Muscle layer of colon (tissue), 2 donors: ENCODE data around the gene OVCA2.

Experiments
- H3K27ac ChIP-seq: one replicate; pipeline ENCODE4 v1.7.0; 2013; ENCODE audit warnings: low read depth, mild to moderate bottlenecking, low read length, moderate library complexity
- H3K27me3 ChIP-seq, 2 donors: one replicate each; pipeline ENCODE4 v1.7.0; 2013; ENCODE audit warnings: low read length in 2 of 2, mild to moderate bottlenecking in 2 of 2; ENCODE audit not compliant: insufficient read depth in 2 of 2, control insufficient read depth in 1 of 2
- H3K36me3 ChIP-seq: one replicate; pipeline ENCODE4 v1.7.0; 2013; ENCODE audit warnings: mild to moderate bottlenecking, low read length; ENCODE audit not compliant: insufficient read depth
- H3K4me1 ChIP-seq: one replicate; pipeline ENCODE4 v1.7.0; 2013; ENCODE audit warnings: mild to moderate bottlenecking, low read length; ENCODE audit not compliant: insufficient read depth
- H3K4me3 ChIP-seq, 2 donors: one replicate each; pipeline ENCODE4 v1.7.0; 2013; ENCODE audit warnings: low read length in 2 of 2, low read depth in 1 of 2, mild to moderate bottlenecking in 1 of 2, moderate library complexity in 1 of 2
- H3K9ac ChIP-seq: one replicate; pipeline ENCODE4 v1.7.0; 2013; ENCODE audit warnings: low read length
- H3K9me3 ChIP-seq: one replicate; pipeline ENCODE4 v1.7.0; 2013; ENCODE audit warnings: mild to moderate bottlenecking, low read length
- donor health status: abdominal sarcoma.
- donor health status: Adenocarcinoma of cecum.

OVCA2 gene

GRCh38 chr17:2086306-2086705, 44.5 kb downstream of the OVCA2 start:
- Histone ChIP-seq H3K4me3 (no peak overlapping the region), H3K27ac (peak overlapping the region; percentile 10), H3K4me1 (peaks cover 76% of the 10 kb centered on the region), H3K27me3 (no peaks in the 10 kb centered on the region), H3K9me3 (no peaks in the 10 kb centered on the region), H3K36me3 (peaks cover 18% of the 10 kb centered on the region), H3K9ac (no peak overlapping the region)

GRCh38 chr17:2087597-2088211, 45.9 kb downstream of the OVCA2 start:
- H3K4me3 ChIP-seq, result no peak overlapping the region
- no peak overlapping the region for H3K9ac ChIP-seq
- peak overlapping the region; percentile 12 for H3K27ac ChIP-seq
- H3K27me3 ChIP-seq, result no peaks in the 10 kb centered on the region
- no peaks in the 10 kb centered on the region for H3K9me3 ChIP-seq
- H3K4me1 ChIP-seq, result peaks cover 76% of the 10 kb centered on the region
- peaks cover 9% of the 10 kb centered on the region for H3K36me3 ChIP-seq

- Histone ChIP-seq H3K4me1 (peaks cover 64% of the 10 kb centered on the region), H3K36me3 (peaks cover 9% of the 10 kb centered on the region), H3K27ac (peak overlapping the region; percentile 79), H3K9ac (peak overlapping the region; percentile 66), H3K4me3 (peak overlapping the region; percentile 37 to 65), H3K27me3 (no peaks in the 10 kb centered on the region), H3K9me3 (no peaks in the 10 kb centered on the region)
These were observed 47.2 kb downstream of the OVCA2 start for GRCh38 chr17:2089021-2089422.

GRCh38 chr17:2090210-2090641, 48.4 kb downstream of the OVCA2 start:
- Histone ChIP-seq H3K9me3 (no peaks in the 10 kb centered on the region), H3K27ac (peak overlapping the region; percentile 37), H3K4me3 (peak overlapping the region in 1 of 2 donors; percentile 37), H3K9ac (no peak overlapping the region), H3K27me3 (no peaks in the 10 kb centered on the region), H3K4me1 (peaks cover 59% of the 10 kb centered on the region), H3K36me3 (peaks cover 6% of the 10 kb centered on the region)

- Histone ChIP-seq H3K4me3 (no peak overlapping the region), H3K27me3 (no peaks in the 10 kb centered on the region), H3K36me3 (no peaks in the 10 kb centered on the region), H3K27ac (peak overlapping the region; percentile 48), H3K9me3 (no peaks in the 10 kb centered on the region), H3K4me1 (peaks cover 54% of the 10 kb centered on the region), H3K9ac (no peak overlapping the region)
These were observed 49.1 kb downstream of the OVCA2 start for GRCh38 chr17:2090804-2091534.

GRCh38 chr17:2092253-2092652, 50.4 kb downstream of the OVCA2 start:
- Histone ChIP-seq H3K4me3 (no peak overlapping the region), H3K9me3 (no peaks in the 10 kb centered on the region), H3K4me1 (peaks cover 43% of the 10 kb centered on the region), H3K36me3 (no peaks in the 10 kb centered on the region), H3K27me3 (no peaks in the 10 kb centered on the region), H3K27ac (no peak overlapping the region), H3K9ac (no peak overlapping the region)
